ENCODE results near the gene CCNL1.

Gene CCNL1

GRCh38 chr3:157100608-157101396 lies 59.1 kb downstream of the CCNL1 start:
- no peak for TF ChIP-seq CTCF (IDR thresholded peaks at IDR 0.05; ENCODE audit: low read depth, low read length)
- H3K4me3 ChIP-seq (ENCODE audit: low read depth, low read length) = no peak overlapping the region

GRCh38 chr3:157100096-157100477 lies 59.9 kb downstream of the CCNL1 start:
- no peak for TF ChIP-seq CTCF (IDR thresholded peaks at IDR 0.05; ENCODE audit: low read depth, low read length)
- H3K4me3 ChIP-seq (ENCODE audit: low read depth, low read length) = no peak overlapping the region

- TF ChIP-seq CTCF (IDR thresholded peaks at IDR 0.05; ENCODE audit: low read depth, low read length) = no peak
Measured at GRCh38 chr3:157099326-157100095, 60.4 kb downstream of the CCNL1 start.

GRCh38 chr3:157098823-157099185 lies 61.1 kb downstream of the CCNL1 start:
- TF ChIP-seq CTCF (IDR thresholded peaks at IDR 0.05; ENCODE audit: low read depth, low read length) = no peak
- H3K4me3 ChIP-seq (ENCODE audit: low read depth, low read length) = no peak overlapping the region

More at GRCh38 chr3:157099326-157100095, 60.4 kb downstream of the CCNL1 start:
- H3K4me3 ChIP-seq (ENCODE audit: low read depth, low read length) = no peak overlapping the region

GRCh38 chr3:157098121-157098822 lies 61.7 kb downstream of the CCNL1 start:
- TF ChIP-seq CTCF (IDR thresholded peaks at IDR 0.05; ENCODE audit: low read depth, low read length) = no peak
- no peak overlapping the region for H3K4me3 ChIP-seq (ENCODE audit: low read depth, low read length)

Measured in WI38 (cell line).